SK-N-MC (cell line): ENCODE data around the gene KCNRG.

Experiments
- DNase-seq: peaks from one replicate; pipeline ENCODE4 v3.0.0-alpha.2; 2011; ENCODE audit warnings: low read depth, low spot score
- H3K27ac ChIP-seq: fragments of 200-600 bp; sonication (generic); 2 replicates; pipeline ENCODE4 v1.5.1; 2016; ENCODE audit warnings: mixed run types
- H3K36me3 ChIP-seq: fragments of 200-600 bp; sonication (generic); 2 replicates; pipeline ENCODE4 v1.6.1; 2017; ENCODE audit warnings: antibody characterized with exemption, low read length, mixed read lengths; ENCODE audit not compliant: insufficient read depth
- H3K4me3 ChIP-seq: fragments of 200-600 bp; sonication (generic); 2 replicates; pipeline ENCODE4 v1.5.1; 2016
- H3K9ac ChIP-seq: fragments of 200-600 bp; sonication (generic); 2 replicates; pipeline ENCODE4 v1.8.0; 2017; ENCODE audit warnings: mixed run types, mixed read lengths; ENCODE audit not compliant: insufficient read length
- H3K9me3 ChIP-seq: fragments of 200-600 bp; sonication (generic); 2 replicates; pipeline ENCODE4 v1.6.1; 2017; ENCODE audit warnings: low read depth, mild to moderate bottlenecking, antibody characterized with exemption, low read length, moderate library complexity, mixed read lengths
- EZH2 ChIP-seq: fragments of 200-600 bp; sonication (generic); IDR thresholded peaks from one replicate; pipeline ENCODE4 v1.6.1; 2017; ENCODE audit warnings: antibody characterized with exemption
- FOXP2 ChIP-seq: optimal IDR thresholded peaks from 2 replicates; pipeline ENCODE3; 2011; ENCODE audit warnings: mild to moderate bottlenecking, moderate library complexity; ENCODE audit not compliant: insufficient read depth; ENCODE audit errors: extremely low read length, control extremely low read depth
- POLR2AphosphoS5 ChIP-seq: IDR thresholded peaks from 2 replicates; pipeline ENCODE4 v1.6.1; 2012; ENCODE audit warnings: mild to moderate bottlenecking, low read depth, low read length, borderline replicate concordance

KCNRG gene

GRCh38 chr13:50016444-50016843, 1.2 kb downstream of the KCNRG start:
- H3K36me3 ChIP-seq: peaks cover 64% of the 10 kb centered on the region
- no peaks in the 10 kb centered on the region for H3K9me3 ChIP-seq
- DNase-seq: no peak
- peak overlapping the region; percentile 71 for H3K27ac ChIP-seq
- H3K9ac ChIP-seq: no peak overlapping the region
- TF ChIP-seq EZH2 (no peak), FOXP2 (no peak), POLR2AphosphoS5 (no peak)
- H3K4me3 ChIP-seq: no peak overlapping the region

- Histone ChIP-seq H3K4me3 (no peak overlapping the region), H3K9me3 (no peaks in the 10 kb centered on the region), H3K9ac (no peak overlapping the region), H3K27ac (peak overlapping the region; percentile 71), H3K36me3 (peaks cover 64% of the 10 kb centered on the region)
- no peak for TF ChIP-seq POLR2AphosphoS5
- no peak for TF ChIP-seq FOXP2
- TF ChIP-seq EZH2: no peak
- no peak for DNase-seq
These were observed 2.6 kb downstream of the KCNRG start for GRCh38 chr13:50017819-50018218.

GRCh38 chr13:50025436-50025835, 10.2 kb downstream of the KCNRG start:
- Histone ChIP-seq H3K9me3 (no peaks in the 10 kb centered on the region), H3K4me3 (no peak overlapping the region), H3K9ac (no peak overlapping the region), H3K36me3 (peaks cover 67% of the 10 kb centered on the region), H3K27ac (peak overlapping the region; percentile 59)
- TF ChIP-seq EZH2: no peak
- no peak for TF ChIP-seq POLR2AphosphoS5
- no peak for TF ChIP-seq FOXP2
- DNase-seq: no peak

- DNase-seq: no peak
- TF ChIP-seq FOXP2 (no peak), POLR2AphosphoS5 (no peak), EZH2 (no peak)
- no peaks in the 10 kb centered on the region for H3K9me3 ChIP-seq
- H3K9ac ChIP-seq: no peak overlapping the region
- H3K27ac ChIP-seq: peak overlapping the region; percentile 44
- H3K4me3 ChIP-seq: no peak overlapping the region
- peaks cover 55% of the 10 kb centered on the region for H3K36me3 ChIP-seq
These were observed 11.7 kb downstream of the KCNRG start for GRCh38 chr13:50026788-50027473.

DNA sequence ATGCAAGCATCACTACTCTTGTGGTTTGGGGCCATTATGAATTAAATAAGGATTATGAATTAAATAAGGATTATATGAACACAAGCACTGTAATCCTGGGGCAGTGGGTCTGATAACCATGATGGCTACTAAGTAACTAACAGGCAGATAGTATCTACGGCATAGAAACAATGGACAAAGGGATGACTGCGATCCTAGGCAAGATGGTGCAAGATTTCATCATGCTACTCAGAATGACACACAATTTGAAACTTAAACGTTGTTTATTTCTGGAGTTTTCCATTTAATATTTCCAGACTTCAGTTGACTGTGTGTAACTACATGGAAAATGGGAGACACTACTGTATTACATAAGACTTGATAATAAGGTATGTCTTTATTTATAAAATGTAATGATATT, 15.1 kb downstream of the KCNRG start:
- DNase-seq: no peak
- Histone ChIP-seq H3K4me3 (no peak overlapping the region), H3K9me3 (no peaks in the 10 kb centered on the region), H3K36me3 (peaks cover 23% of the 10 kb centered on the region), H3K9ac (no peak overlapping the region), H3K27ac (peak overlapping the region; percentile 4; the same call in 1 of the 2 replicates)
- TF ChIP-seq FOXP2 (no peak), POLR2AphosphoS5 (no peak), EZH2 (no peak)

DNA sequence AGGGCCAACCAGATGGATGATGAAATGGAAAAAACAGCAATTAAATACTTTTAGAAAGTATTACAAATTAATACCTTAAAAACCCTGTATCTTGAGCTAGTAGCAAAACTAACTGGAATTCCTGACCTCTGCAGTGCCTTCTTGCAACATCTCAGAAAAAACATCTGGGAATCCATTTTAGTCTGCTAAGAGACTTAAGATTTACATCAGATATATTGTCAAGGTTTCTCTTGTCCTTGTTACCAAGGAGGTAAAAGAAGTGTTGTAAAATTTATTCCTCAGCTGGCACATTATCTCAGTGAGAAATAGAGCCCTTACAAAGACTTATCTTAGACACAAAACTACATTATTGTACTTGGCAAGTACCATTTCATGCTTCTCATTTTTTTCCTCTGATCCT, 18.5 kb downstream of the KCNRG start:
- Histone ChIP-seq H3K27ac (peak overlapping the region; percentile 25), H3K36me3 (peaks cover 12% of the 10 kb centered on the region; the same call in 1 of the 2 replicates), H3K4me3 (no peak overlapping the region), H3K9ac (no peak overlapping the region), H3K9me3 (no peaks in the 10 kb centered on the region)
- TF ChIP-seq EZH2 (no peak), POLR2AphosphoS5 (no peak), FOXP2 (no peak)
- no peak for DNase-seq

DNA sequence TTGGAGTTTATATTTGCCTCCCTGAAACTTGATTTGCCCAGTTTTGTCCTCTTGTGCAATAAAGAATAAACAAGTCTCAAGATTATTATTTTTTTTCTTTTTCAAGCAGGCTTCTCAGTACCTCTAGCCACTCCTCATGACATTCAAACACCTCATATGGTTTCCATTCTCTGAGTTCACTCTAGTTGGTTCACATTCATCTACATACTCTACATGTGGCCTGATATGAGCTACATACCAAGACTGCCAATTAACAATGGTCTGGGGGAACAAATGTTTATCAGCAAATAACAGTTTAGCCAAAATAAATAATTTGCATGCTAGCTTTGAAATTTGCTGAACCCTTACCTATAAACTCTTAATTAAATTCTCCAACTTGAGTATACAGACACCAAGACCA, 22.5 kb downstream of the KCNRG start:
- Histone ChIP-seq H3K4me3 (no peak overlapping the region), H3K36me3 (peaks cover 32% of the 10 kb centered on the region), H3K9me3 (no peaks in the 10 kb centered on the region), H3K9ac (no peak overlapping the region), H3K27ac (no peak overlapping the region)
- no peak for DNase-seq
- TF ChIP-seq FOXP2 (no peak), EZH2 (no peak), POLR2AphosphoS5 (no peak)

GRCh38 chr13:50038266-50038665, 23.0 kb downstream of the KCNRG start:
- TF ChIP-seq POLR2AphosphoS5 (no peak), EZH2 (no peak), FOXP2 (no peak)
- Histone ChIP-seq H3K4me3 (no peak overlapping the region), H3K9ac (no peak overlapping the region), H3K27ac (no peak overlapping the region), H3K36me3 (peaks cover 37% of the 10 kb centered on the region), H3K9me3 (no peaks in the 10 kb centered on the region)
- DNase-seq: no peak

- DNase-seq: no peak
- peaks cover 79% of the 10 kb centered on the region for H3K36me3 ChIP-seq
- no peak overlapping the region for H3K9ac ChIP-seq
- H3K27ac ChIP-seq: no peak overlapping the region
- no peak for TF ChIP-seq EZH2
- TF ChIP-seq POLR2AphosphoS5: 0 out of 2 replicates have a peak, but pooled peaks have one; percentile 6
- H3K9me3 ChIP-seq: no peaks in the 10 kb centered on the region
- no peak overlapping the region for H3K4me3 ChIP-seq
These were observed 37.2 kb downstream of the KCNRG start for GRCh38 chr13:50052478-50052877.
